Measurements from ENCODE around the gene NPTX1.

NPTX1 gene

DNA sequence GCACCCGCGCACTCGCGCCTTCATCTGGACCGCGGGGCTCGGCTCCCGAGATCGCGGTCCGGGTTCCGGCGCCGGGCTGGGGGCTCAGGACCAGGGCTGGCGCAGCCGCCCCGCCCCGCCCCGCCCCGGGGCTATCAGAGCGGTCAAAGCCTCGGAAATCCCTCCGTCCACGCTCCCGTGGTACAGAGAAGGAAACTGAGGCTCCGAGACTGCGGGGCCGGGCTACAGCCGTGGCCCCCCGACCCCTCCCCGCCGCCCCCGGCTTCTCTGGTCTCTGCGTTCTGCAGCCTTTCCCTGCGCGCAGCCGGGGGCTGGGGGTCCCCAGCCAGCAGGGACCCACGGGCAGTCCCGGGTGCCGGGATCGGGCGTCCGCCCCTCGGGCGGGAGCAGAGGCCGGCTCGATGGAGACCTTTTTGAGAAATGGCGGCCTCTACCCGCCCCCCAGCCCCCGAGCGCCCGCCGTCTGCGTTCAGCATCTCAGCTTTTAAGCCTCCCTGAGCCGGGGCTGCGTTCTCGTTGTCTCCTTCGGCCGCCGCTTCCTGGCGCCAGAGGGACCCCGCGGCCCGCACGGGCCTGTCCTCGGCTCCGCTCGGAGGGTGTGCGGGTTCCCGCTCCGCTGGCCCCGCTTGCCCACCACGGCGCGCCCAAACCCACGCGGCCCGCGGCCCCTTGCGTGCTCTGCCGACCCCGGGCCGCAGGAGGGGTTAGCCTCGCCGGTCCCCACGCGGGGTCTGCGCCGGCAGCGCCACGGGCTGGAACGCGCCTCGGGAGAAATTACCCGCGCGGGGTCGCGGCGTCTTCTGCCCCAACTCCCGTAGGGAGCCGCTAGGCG is 1.5 kb upstream of the NPTX1 start:
- DNase-seq: no peak

DNA sequence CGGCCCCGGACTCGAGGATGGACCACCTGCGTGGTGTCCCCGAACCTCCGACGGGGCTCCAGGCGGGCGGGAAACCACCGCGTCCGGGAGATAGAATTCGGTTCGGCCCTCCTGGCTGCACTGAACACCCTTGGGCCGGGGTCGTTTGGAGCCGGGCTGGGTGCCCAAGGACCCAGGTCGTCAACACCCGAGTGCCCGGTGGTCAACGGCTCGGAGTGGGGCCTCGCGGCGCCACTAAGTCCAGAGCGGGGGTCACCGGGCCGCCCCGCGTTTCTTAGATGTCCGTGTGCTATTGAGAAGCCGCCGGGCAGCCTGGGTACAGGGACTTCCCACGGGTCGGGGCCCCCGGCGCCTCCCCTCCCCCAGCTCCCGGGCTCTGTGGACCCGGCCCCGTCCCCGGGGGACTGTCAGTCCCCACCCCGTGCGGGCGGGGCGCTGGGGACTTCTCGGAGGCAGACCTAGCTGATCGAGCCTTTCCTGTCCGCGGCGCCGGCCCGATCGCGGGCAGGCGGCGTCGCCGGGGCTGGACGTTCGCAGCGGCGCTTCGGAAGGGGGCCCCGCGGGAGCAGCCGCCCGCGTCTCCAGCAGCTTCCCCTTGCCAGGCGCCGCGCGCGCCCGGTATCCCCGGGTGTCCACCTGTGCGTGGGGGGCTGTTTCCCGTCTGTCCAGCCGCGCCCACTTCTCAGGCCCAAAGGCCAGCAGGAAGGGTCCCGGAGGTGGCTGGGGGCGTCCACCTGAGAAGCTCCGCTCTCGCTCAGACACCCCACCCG is 655 bp upstream of the NPTX1 start:
- DNase-seq: no peak

DNA sequence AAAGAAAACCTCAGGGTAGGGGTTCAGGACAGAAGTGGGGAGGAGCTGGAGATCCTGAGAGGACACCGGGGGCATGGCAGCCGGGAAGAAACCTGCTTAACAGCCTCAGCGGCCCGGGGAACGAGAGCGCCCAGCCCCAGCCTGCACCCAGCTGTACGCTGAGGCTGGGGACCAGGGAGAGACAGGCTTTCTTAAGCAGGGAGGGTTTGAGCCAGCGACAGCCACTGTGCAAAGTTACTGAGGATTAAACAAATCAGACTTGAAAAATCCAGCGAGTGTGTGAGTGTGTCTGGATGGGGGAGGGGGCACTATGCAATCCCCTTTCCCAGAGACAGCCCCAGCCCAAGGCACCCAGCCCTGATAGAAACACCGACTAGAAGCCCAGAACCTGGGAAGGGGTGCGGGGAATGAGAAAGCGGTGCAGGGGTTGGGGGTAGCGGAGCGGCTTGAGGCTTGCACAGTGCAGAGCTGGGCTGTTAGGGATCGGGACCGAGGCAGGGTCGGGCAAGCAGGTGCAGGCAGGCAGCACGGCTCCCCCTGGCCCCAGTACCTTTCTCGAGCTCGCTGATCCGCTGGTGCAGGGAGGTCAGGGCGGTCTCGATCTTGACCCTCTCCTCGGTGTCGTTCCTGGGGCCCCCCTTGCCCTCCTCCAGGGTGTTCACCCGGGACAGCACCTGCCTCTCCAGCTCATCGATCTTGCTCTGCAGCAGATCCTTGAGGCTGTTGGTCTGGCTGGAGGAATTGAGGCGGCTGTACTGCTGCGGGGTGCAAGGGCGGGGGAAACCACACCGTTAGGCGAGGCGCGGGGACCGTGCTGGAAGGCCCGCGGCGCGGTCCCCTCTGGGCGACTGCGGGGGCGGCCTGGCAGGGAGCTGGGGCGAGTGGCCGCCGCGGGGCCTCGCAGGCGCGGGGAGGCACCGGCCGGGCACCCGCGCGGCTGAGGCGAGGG is 1.2 kb downstream of the NPTX1 start:
- no peak for DNase-seq

DNA sequence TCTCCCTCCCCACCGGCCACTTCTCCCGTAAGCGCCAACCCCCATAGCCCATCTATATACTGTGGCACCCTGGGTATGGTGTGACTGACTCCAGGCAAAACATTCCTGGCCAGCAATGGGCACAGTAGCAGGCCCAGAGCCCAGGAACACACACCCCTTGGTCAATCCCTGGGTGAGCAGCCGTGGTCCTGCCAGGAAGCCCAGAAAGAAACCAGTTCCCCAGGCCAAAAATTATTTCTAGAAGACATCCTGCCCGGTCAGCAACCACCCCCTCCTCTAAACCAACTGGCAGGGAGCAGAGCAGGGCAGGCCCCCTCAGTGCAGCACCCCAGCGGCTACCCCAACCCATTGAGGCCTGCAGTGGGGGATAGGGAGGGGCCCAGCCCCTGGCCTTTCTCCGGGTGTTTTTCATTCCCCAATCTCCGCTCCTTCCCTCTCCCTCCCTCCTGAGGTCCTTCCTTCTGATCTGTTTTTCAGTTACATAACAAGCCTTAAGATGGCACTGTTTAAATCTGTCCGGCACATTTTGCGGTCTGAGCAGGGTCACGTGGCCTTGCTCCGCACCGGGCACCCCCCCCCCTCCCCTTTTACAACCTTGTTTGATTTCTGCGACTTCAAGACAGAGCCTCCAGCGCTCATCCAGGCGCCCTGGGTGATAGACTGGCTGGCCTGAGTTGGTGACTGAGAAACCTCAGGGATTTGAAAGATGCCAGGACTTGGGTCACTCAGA is 2.0 kb downstream of the NPTX1 start:
- peak; percentile 7 for DNase-seq

DNA sequence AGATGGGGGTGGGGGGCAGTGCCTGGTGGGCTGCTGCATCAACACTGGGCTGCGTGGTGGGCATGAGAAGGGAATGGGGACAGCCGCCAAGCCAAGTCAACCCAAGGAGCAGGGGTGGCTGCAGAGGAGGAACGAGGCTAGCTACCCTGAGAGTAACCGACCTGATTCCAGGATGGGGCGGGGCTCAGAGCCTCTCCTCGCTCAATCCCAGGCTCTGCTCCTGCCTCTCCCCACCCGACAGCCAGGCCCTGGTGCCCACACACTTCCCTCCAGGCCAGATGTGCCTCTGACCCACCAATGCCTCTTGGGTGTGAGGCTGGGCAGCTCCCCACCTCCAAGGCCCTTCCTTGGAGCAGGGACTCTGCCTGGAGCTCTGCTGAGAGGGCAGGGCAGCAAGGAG is 2.7 kb downstream of the NPTX1 start:
- no peak for DNase-seq

DNA sequence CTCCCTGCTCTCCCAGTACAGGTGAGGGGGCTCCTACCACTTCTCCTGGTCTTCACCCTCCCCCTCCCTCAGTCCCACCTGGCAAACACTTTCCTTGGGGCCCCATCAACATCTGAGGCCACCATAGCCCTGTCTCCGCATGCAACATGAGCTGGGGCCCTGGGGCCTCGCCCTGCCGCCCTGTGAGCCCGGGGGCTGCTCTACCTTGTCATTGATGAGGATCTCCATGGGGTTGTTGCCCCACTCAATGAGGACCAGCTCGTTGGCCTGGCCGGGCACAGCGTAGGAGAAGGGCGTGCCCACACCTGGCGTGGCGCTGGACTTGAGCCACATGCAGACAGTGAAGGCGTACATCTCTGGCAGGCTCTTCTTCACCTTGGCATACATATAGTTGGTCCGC is 3.4 kb downstream of the NPTX1 start:
- DNase-seq: no peak

DNA sequence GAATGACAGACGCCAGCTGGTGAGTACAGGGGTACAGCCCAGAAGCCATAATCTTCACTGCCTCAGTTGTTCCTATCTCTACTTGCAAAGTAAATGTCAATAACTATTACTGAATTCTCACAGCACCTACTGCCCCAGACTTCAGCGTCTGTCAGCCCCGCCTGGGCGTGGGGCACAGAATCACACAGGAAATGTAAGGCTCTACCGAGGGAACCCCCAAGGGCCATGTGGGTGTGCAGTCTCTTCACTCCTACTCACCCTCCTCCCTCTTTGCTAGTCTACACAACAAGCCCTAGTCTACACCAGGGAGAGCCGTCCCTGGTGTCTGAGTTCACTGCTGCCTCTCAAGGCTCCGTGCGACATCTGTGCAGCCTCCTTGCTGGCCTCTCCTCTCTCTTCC is 4.5 kb downstream of the NPTX1 start:
- DNase-seq: no peak

DNA sequence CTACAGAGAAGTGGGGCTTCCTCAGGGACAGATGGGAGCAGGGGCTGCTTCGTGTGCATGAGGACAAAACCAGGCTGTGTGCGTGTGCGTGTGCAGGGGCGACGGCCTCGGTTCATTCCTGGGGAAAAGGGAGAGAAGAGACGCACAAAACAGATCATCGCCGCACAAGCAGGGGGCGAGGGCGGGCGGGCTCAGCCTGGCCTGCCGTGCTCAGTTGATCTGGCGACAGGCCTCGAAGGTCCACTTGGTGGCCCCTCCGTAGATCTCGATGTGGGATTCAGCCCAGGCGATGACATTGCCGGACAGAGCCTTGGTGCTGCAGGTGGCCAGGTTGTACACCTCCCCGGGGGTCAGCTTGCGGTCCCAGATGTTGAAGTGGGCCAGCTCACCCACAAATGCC is 5.8 kb downstream of the NPTX1 start:
- no peak for DNase-seq

DNA sequence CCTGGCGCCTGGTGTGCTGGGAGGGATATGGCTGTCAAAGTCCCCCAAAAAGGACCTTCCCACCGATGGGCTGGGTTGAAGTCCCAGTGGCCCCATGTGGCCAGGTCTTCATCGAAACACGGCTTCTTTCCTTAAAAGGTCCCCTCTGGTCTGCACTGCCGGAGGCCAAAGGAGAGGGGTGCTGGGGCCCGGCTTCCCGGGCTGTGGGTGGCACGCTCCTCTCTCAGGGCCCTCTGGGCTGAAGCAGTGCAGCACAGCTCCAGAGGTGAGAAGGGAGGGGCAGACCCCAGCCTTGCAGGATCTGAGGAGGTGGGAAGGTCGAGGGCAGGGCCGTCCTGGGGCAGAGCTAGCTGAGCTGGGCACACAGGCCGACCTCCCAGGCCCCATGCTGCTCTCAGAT is 6.7 kb downstream of the NPTX1 start:
- DNase-seq: no peak

DNA sequence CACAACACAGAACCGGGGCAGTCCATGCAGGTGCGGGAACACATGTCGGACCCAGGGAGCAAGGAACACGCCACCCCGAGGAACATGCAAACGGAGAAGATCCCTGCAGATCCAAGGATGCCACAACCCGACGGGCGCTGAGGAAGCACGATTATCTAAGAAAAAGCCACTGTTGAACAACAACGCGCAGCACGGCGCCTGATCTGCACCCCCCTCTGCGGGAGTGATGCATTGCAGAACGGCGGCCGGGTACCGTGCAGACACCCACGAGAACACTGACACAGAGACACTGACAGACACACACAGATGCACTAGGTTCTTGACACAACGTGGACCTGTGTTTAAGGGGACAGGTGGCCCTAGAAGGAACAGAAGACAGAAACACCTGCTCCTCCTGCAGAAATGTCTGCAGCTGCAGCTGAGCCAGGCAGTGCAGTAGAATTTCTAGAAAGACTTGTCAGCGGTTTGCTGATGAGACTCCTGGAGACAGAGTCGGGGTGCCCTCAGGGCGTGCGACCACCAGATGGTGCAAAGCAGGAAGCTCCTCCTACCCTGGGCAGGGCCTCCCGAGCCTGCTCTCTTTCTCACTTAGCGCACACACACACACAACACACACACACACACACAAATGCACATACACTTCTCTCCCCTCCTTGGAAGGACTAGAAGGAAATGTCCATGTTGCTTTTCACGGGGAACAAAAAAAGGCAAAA is 7.5 kb downstream of the NPTX1 start:
- no peak for DNase-seq

DNA sequence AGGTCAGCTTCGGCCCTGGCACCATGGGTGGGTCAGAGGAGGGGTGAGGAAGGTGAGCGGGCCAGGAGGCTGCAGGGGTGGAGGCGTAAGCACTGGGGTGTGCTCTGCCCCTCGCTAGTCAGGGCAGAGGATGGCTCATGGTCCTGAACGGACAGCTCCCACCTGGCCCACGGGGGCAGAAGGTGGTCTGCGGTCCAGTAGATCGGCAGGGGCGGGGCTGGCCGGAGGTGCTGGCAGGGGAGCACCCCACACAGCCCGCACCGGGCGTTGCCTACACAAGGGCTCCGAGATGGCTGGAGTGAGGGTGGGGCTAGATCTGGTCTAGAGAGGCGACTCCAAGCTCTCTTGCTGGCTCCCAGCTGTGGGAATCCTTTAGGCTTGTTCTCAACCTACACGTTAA is 8.2 kb downstream of the NPTX1 start:
- no peak for DNase-seq

DNA sequence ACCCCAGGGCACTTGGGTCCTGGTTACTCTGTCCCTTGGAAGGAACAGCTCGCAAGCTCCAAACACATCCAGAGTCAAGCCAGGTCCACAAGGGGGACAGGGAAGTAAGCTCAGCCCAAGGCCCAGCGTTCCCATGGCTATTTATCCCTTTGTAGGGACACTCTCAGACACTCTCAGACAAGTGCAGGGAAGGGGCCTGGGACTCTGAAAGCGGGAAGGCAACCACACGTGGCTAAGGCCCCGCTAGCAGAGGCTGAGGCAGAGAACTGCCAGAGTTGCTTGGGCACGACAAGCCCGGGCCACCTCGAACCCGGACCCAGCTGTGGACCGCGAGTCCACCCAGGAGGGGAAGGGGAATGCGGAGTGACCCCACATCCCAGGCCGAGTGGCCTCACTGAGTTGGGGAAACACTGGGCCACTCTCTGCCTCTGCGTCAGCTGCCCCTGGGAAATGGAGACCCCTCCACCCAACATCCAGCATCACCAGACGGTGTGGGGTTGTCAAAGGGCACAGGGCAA is 10.2 kb downstream of the NPTX1 start:
- DNase-seq: no peak

DNA sequence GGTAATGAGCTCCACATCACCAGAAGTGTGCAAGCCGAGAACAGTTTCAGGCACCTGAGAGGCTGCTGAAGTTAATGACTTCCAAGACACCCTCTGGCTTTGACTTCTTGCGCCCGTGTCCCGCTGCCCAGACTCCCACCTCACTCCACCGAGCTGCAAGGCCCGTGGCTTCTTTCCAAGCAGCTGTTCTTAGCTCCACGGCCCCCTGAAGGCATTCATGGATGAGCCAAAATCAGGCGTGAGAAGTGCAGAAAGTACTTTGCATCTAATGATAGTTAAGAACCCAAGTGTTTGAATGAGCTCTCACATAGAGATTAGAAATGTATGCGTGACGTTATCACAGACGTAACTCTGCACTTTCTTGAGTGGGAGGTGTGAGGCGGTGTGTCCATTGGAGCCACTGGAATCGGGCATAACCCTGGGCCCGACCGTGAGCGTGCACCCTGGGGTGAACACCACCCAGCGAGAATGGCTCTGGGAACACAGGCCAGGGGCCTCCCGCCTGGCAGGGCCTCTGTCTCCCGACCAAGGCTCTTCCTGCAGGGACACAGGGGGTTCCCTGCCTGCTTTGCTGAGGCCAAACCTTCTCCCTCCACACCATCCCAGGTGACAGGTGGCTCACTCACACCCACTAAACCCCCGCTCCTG is 11.0 kb downstream of the NPTX1 start:
- DNase-seq: no peak

DNA sequence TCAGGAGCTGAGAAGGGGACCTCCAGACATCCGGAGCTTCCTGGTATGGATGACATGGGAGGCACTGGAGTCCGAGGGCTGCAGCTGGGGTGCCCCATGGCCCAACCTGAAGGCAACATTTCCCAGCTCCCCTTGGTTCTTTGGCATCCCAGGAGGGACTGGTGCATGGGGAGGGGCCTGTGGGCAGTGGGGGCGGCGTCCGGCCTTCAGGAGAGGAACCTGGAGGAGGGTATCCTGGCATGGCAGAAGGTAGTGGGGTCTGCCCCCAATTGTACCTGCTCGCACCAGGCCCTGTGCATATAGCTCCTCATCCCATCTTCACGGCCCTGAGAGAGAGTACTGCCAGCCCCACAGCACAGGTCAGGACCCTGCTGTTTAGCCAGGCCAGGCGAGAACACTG is 11.9 kb downstream of the NPTX1 start:
- DNase-seq: no peak

DNA sequence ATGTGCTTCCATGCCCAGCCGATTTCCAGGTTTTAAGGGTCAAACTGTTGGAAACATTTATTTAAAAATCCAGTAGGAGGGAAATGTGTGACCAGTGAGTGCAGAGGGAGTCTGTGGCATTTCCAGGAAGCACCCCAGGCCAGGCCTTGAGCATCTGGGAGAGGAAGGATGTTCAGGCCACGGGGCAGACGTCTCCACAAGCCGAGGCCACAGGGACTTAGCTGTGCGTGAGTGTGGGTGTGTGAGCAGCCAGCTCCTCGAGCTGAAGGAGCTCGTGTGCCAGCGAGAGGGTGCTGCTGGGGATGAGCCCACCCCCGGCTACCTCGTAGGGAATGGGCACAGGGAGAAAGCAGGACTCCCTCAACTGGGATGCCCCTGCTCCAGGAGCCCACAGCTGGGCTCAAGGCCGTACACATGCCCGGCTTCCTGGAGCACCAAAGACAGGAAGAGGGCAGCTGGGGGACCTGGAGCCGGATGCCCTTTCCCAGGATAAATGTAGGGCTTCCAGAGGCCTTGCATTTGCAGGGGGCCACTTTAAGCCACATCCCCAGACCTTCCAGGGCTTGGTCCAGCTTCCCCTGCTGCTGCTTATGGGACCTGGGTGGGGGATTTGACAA is 12.5 kb downstream of the NPTX1 start:
- DNase-seq: no peak

DNA sequence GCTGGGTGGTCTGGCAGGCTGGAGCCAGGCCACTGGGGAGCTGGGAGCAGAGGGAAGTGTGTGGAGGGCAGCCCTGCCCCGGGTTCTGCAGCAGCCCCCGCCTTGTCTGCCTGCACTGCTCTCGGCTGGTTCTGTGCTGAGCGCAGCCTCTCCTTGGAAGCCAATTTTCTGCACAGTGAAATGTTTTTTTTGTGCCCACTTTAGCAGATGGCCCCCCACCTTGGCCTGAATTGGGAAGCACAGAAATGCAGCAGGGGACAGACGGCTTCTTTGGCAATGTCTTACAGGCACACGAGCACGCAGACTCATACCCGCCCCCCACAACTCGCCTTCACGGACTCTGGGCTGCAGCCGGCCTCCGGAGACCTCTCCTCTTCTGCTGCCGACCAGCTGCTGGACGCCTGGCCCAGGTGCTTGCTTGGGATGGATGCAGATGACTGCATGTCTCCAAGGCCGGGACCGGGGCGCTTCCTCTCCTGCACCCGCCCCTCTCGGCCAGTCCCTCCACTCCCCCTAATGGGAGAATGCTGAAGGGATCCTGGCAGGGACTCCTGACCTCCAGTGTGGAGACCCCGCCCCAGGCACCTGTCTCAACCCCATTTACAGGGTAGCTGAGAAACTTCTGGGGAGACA is 14.8 kb downstream of the NPTX1 start:
- no peak for DNase-seq

DNA sequence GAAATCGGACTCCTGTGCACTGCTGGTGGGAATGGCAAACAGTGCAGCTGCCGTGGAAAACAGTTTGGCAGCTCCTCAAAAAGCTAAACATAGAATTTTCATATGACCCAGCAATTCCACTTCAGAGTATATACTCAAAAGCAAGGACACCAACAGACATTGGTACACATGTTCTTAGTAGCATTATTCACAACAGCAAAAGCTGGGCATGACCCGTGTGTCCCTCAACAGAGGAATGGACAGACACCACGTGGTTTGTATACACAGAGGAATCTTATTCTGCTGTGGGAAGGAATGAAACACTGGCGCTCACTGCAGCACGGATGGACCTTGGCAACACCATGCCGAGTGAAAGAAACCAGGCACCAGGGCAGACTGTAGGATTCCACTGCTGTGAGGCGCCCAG is 16.0 kb downstream of the NPTX1 start:
- DNase-seq: no peak

DNA sequence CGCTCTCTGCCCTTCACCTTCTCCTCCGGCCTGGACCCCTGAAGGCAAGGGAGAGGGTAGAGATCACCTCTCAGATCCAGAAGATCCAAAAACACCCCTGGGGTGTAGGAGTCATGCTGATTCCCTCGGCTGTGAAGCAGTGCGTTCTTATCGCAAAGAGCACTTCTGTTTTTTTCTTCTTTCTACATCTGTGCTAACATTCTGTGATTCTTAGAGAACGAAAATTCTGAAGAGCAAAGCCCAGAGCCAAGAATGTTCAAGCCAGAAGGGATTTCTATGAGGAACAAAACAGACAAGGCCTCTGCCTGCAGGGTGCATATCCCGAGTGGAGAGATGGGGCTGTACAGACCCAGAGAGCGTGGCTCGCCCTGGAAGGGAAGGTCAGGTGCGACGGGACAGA is 17.2 kb downstream of the NPTX1 start:
- no peak for DNase-seq

DNA sequence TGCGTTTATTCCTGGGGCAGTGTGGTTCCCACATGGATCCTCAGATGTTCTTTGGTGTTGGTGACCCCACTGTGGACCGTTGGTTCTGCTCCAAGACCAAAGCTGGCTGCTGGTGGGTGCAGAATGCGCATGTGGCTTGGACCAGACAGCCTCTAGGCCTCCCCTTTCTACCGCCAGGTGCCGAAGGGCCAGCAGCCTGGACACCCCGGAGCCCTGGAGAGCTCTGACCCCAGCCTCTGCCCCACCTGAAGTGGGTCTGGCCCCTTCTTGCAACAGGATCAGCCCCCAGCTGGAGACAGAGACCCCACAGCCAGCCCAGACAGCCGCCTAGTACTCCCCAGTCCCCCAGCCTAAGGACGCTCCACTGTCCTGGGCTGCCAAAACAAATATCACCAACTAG is 18.4 kb downstream of the NPTX1 start:
- no peak for DNase-seq

DNA sequence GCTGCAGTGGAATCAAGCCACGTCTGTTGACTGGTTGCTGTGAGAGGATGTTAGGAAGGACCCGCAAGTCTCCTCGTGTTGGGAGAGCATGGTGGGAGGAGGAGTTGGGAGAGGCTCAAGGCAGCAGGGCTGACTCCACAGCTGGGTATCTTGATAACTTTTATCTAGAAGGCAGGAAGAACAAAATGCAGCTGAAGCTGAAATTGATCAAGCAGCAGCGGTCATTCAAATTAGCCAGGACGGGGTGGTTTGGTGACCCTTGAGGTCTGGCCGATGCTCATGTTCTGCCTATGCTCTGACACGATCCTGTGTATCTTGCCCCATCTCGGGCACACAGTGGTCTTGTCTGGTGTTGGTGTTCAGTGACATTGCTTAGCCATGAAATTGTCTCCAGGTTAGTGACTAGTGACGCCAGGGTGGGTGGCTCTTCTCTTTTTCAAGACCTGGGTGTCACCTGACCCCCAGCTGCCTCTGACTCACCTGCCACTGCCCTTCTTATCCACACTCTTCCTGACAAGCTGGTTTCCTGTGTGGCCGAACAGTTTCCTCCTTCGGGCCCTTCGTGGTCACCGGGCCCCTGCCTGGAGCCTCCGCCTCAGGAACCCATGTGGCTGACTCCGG is 19.1 kb downstream of the NPTX1 start:
- DNase-seq: peak; percentile 69
